ENCODE data around the gene SNX3.

Gene SNX3

DNA sequence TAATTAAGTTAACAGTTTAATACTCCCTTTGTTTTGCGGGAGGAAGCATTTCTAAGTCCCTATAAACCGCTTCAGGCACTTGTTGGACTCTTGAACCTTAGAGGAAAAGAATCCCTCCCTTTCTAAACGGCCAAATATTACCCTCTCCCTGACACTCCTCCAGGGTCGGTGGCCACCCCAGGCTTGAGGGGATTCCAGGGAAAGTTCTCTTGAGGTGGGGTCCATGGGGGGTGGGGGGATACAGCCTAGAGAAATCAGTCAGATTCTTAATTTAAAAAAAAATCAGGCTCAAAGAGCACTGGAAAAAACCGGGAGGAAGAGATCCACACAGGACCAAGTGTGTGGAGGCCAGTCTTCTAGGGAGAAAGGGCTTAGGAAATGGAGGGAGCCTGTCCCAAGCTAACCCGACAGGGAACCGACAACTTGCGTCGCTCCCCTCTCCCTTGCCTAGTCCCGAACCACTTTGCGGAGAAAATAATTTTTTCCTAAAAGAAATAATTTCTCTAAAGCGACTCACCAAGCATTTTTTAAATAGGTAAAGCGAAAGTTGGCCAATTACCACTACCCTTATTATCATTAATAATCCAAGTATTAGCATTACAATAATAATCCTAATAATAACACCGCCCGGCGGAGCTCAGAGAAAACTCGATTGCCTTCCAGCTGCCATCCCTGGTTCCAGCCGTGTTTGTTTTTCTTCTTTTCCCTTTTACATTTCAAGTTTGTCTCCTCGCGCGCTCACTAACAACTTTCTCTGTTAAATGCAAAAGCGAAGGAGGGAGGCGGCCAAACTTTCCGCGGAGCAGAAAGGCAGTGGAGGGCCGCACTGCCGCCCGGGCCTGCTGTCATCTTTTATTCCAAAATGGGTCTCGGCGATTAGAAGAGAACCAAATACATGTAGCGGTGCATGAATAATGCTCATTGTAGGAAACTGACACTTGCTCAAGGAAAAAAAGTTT is 90.2 kb downstream of the SNX3 start:
- H3K4me3 ChIP-seq (ENCODE audit: low read depth, low read length), result no peak overlapping the region
- DNase-seq (ENCODE audit: low read depth, low spot score), result no peak
- TF ChIP-seq, protein P1, sequence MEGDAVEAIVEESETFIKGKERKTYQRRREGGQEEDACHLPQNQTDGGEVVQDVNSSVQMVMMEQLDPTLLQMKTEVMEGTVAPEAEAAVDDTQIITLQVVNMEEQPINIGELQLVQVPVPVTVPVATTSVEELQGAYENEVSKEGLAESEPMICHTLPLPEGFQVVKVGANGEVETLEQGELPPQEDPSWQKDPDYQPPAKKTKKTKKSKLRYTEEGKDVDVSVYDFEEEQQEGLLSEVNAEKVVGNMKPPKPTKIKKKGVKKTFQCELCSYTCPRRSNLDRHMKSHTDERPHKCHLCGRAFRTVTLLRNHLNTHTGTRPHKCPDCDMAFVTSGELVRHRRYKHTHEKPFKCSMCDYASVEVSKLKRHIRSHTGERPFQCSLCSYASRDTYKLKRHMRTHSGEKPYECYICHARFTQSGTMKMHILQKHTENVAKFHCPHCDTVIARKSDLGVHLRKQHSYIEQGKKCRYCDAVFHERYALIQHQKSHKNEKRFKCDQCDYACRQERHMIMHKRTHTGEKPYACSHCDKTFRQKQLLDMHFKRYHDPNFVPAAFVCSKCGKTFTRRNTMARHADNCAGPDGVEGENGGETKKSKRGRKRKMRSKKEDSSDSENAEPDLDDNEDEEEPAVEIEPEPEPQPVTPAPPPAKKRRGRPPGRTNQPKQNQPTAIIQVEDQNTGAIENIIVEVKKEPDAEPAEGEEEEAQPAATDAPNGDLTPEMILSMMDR (IDR thresholded peaks at IDR 0.05; ENCODE audit: low read depth, low read length), result no peak
- in situ Hi-C loops (cut with HindIII; ENCODE audit: low sequenced_read_pairs), result no loop called here

DNA sequence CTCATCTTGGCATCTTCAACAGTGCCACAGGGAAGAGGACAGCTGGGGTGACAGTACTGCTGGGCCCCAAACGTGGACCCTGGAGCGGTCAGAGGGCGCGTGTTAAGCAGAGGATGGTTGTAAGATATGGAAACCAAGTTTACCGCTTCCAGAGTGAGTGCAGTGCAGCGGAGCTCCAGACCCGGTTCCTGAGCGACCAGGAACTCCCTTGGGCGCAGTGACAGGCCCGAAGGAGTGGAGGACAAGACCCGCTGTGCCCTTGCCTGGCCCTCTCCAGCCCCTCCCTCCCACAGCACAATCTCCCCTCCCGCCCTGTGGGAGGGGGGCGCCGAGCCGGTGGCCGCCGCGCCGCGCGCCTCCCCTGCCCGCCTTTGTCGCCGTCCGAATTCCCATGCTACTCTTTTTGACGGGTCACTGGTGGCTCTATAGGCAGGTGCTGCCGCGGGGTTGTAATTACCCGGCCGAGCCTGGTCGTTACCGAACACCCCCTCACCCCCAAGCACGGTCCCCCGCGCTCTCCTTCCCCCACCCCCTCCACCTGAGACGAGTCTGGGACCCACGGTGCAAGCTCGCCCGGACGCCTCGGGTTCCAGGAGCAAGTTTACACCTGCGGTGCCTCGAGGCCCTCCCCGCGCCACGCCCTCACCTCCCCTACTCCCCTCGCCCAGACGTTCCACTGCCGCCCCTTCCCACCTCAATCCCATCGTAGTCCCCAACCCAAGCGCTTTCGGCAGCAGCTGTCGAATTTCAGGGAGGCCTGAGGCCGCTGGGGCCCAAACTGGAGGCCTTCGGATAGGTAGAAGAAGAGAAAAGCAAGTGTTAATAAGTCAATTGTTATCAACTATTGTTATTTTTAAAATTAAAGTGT is 91.1 kb downstream of the SNX3 start:
- DNase-seq (ENCODE audit: low read depth, low spot score), result no peak
- in situ Hi-C loops (cut with HindIII; ENCODE audit: low sequenced_read_pairs), result no loop called here
- no peak overlapping the region for H3K4me3 ChIP-seq (ENCODE audit: low read depth, low read length)
- TF ChIP-seq, protein P1 (IDR thresholded peaks at IDR 0.05; ENCODE audit: low read depth, low read length), result no peak

DNA sequence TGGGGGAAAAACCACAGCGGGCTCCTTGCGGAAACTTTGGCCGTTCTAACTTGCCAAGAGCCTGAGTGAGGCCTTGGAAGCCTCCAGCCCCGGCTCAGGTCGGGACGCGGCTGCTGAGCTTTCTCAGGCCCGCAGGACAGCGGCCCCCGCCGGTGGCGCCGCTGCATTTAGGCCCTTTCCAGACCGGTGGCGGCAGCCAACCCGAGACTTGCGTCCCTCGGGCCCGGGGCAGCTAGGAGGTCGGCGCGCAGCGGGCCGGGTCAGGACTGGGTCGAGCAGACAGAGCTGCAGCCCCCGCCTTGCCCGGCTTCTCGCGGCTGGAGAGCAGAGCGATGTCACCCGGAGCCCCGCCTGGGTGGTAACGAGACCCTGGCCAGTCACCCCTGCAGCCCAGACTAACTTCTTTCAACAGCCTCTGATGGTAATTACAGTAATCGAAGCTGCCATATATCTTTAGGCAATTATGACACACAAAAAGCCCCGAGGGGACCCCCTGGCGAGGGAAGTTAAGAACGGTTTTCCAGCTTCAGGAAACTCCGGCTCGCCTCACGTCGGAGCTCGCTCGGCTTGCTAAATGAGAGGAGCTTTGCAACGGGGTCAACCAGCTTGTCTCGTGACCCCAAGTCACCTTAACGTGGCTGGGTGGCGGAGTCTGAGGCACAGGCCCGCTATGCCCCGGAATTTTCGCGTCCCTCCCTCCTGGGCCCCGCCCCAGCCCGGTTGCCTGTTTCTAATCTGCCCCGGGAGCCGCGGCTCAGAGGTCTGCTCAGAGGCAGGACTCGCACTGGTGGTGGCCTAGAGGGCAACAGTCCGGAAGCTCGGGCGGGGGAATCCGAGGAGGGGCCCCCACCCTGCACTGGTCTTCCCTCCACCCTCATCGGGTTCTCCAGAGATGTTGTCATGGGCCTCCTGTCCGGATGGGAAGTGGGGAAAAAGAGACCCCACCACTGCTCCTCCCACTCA is 92.1 kb downstream of the SNX3 start:
- TF ChIP-seq, protein P1 (IDR thresholded peaks at IDR 0.05; ENCODE audit: low read depth, low read length), result peak; percentile 45
- no peak overlapping the region for H3K4me3 ChIP-seq (ENCODE audit: low read depth, low read length)
- peak; percentile 43 for DNase-seq (ENCODE audit: low read depth, low spot score)
- in situ Hi-C loops (cut with HindIII; ENCODE audit: low sequenced_read_pairs), result no loop called here

DNA sequence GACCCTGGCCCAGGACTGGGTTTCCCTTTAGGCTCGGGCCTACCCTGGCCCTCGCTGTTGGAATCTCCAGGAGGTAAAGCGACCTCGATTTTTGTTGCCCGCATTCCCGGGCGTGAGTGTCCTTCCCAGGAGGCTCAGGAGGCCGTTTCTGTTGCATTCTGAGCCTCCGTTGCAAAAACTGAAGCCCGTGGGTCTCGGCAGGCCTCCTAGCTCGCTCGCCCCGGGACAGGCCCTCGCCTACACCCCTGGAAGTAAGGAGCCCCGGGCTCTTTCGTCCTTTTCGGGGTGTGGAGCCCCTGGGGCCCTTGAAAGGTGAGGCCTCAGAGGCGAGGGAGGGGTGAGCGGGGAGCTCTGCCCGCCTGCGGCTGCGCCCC is 92.8 kb downstream of the SNX3 start:
- no peak overlapping the region for H3K4me3 ChIP-seq (ENCODE audit: low read depth, low read length)
- no peak for DNase-seq (ENCODE audit: low read depth, low spot score)
- TF ChIP-seq, protein P1 (IDR thresholded peaks at IDR 0.05; ENCODE audit: low read depth, low read length), result no peak
- in situ Hi-C loops (cut with HindIII; ENCODE audit: low sequenced_read_pairs), result no loop called here

DNA sequence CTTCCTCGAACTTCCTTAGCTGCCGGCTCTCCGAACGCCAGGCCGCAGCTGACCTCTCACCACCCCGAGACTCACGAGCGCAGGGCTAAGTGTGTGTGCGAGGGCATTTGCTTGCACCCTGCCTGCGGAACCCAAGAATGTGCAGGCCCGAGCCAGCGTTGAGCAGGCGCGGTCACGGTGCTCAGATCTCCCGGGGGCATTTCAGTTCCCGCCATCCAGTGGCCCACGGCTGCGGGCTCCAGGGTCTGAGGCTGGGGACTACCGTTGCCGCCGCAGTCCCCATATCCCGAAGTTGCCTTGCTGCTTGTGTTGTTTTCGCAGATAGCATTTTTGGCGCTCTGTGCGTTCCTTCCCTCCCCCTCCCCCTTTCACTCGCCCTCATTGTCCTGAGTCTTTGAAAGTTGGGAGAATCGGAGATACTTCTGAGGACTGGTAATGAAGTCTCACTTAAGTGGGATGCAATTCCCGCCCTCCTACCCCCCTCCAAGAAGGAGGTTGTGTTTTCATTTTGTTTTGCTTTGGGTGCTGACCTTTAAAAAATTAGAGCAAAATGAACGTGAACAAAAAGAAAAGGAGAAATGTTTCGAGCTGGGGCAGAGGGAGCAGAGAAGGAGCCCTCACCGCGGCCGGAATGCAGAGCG is 93.3 kb downstream of the SNX3 start:
- DNase-seq (ENCODE audit: low read depth, low spot score), result no peak
- TF ChIP-seq, protein P1 (IDR thresholded peaks at IDR 0.05; ENCODE audit: low read depth, low read length), result no peak
- H3K4me3 ChIP-seq (ENCODE audit: low read depth, low read length), result no peak overlapping the region
- in situ Hi-C loops (cut with HindIII; ENCODE audit: low sequenced_read_pairs), result no loop called here
